CD4-positive, alpha-beta T cell (primary cell): ENCODE data around the gene ZNF831. TPM values are rescaled to one million over a fixed set of nuclear protein-coding genes. Genes with fewer than 3 reads are reported as not detected.

Experiments used
- ATAC-seq: fragments of 200-7000 bp; cut with Tn5 transposase; one replicate; pipeline ENCODE4 v1.10.0; 2022; ENCODE audit warnings: mild to moderate bottlenecking; ENCODE audit not compliant: poor library complexity
- CTCF ChIA-PET: fragments of 350-600 bp; sonication (Branson Sonifier 250); formaldehyde crosslinking; loops from one replicate; lab custom pipeline; 2021; ENCODE audit warnings: antibody characterized with exemption, inconsistent platforms; lab: Charles Lee
- POLR2A ChIA-PET: fragments of 350-600 bp; sonication (Branson Sonifier 250); formaldehyde crosslinking; loops from one replicate; lab custom pipeline; 2021; ENCODE audit warnings: antibody characterized with exemption, inconsistent platforms; lab: Charles Lee
- DNase-seq, 14 experiments: peaks; one replicate each; pipeline ENCODE4 v3.0.0-alpha.2; 2013 to 2020; ENCODE audit warnings: mixed read lengths in 2 of 14
- H3K27ac ChIP-seq, 2 donors: one replicate each; pipeline versions ENCODE4 v1.5.1 to v1.7.0; 2013; ENCODE audit warnings: low read length in 2 of 2, low read depth in 1 of 2, mild to moderate bottlenecking in 1 of 2
- H3K27me3 ChIP-seq, 2 experiments: 1 replicate in 1 of 2; 2 replicates in 1 of 2; pipeline versions ENCODE4 v1.6.1 to v1.7.0; 2013; ENCODE audit warnings: low read length in 2 of 2, control low read depth in 1 of 2, mild to moderate bottlenecking in 1 of 2, moderate library complexity in 1 of 2; ENCODE audit not compliant: insufficient read depth in 2 of 2, control insufficient read depth in 1 of 2
- H3K36me3 ChIP-seq: one replicate; pipeline ENCODE4 v1.6.1; 2013; ENCODE audit warnings: low read length, control low read depth; ENCODE audit not compliant: insufficient read depth
- H3K4me1 ChIP-seq: one replicate; pipeline ENCODE4 v1.6.1; 2013; ENCODE audit warnings: low read length, control low read depth; ENCODE audit not compliant: insufficient read depth
- H3K4me3 ChIP-seq: one replicate; pipeline ENCODE4 v1.5.1; 2013; ENCODE audit warnings: mild to moderate bottlenecking, low read length, moderate library complexity
- H3K9me3 ChIP-seq, 2 experiments: 1 replicate in 1 of 2; 2 replicates in 1 of 2; pipeline versions ENCODE4 v1.6.1 to v1.7.0; 2013; ENCODE audit warnings: low read length in 2 of 2, mild to moderate bottlenecking in 2 of 2, control low read depth in 1 of 2, moderate library complexity in 1 of 2; ENCODE audit not compliant: control insufficient read depth in 1 of 2, insufficient read depth in 1 of 2
- H3K27ac Mint-ChIP-seq: one replicate; pipeline ENCODE4 v1.8.0; 2020; ENCODE audit warnings: mixed read lengths
- H3K27me3 Mint-ChIP-seq: one replicate; pipeline ENCODE4 v1.8.0; 2021; ENCODE audit warnings: mixed read lengths
- H3K36me3 Mint-ChIP-seq: one replicate; pipeline ENCODE4 v1.8.0; 2021; ENCODE audit warnings: low read depth, mixed read lengths
- H3K4me1 Mint-ChIP-seq: one replicate; pipeline ENCODE4 v1.8.0; 2021; ENCODE audit warnings: low read depth, mixed read lengths
- H3K4me3 Mint-ChIP-seq: one replicate; pipeline ENCODE4 v1.8.0; 2020; ENCODE audit warnings: mild to moderate bottlenecking, mixed read lengths
- H3K9me3 Mint-ChIP-seq: one replicate; pipeline ENCODE4 v1.8.0; 2020; ENCODE audit warnings: mixed read lengths
- CTCF ChIP-seq: fragments of 200-600 bp; IDR thresholded peaks from one replicate; pipeline ENCODE4 v1.8.0; 2022; ENCODE audit warnings: antibody characterized with exemption, mild to moderate bottlenecking
- intact Hi-C, 2 experiments: fragments of 100-400 bp; cut with DNase I in 1 of 2; cut with micrococcal nuclease in 1 of 2; formaldehyde crosslinking; loops; one replicate each; pipeline versions ENCODE4 v1.15.1 to v1.9.0; 2023 to 2025; cut with DNase I, micrococcal nuclease
- total RNA-seq, 174 experiments: library from RNA in 2 of 174; stranded (reverse) in 2 of 174; gene quantifications; one replicate each; pipeline ENCODE4 v1.2.3 and lab custom pipeline; 2021 to 2026

The ZNF831 gene
- total RNA-seq, 2 experiments from 2014 or later: 24.9 to 25.9 TPM

- no peak for ATAC-seq
- Histone ChIP-seq H3K4me3 (no peak overlapping the region), H3K36me3 (peaks cover 56% of the 10 kb centered on the region), H3K9me3 (no peaks in the 10 kb centered on the region), H3K4me1 (peaks cover 83% of the 10 kb centered on the region), H3K27ac (no peak overlapping the region), H3K27me3 (no peaks in the 10 kb centered on the region)
- ChIA-PET CTCF (interaction anchor here (2.6 kb wide), 1 partner anchor 86 kb away, joined by 11 read pairs; no protein-coding TSS in a partner anchor), POLR2A (interaction anchor here (1.9 to 4.7 kb wide), 3 partner anchors 9 to 51 kb away, joined by 7 to 30 read pairs (median 7); no protein-coding TSS in a partner anchor)
- Mint-ChIP-seq H3K4me1 (peaks cover 95% of the 10 kb centered on the region), H3K4me3 (peak overlapping the region; percentile 49), H3K36me3 (peaks cover 83% of the 10 kb centered on the region), H3K9me3 (no peaks in the 10 kb centered on the region), H3K27ac (peak overlapping the region; percentile 95), H3K27me3 (no peaks in the 10 kb centered on the region)
- DNase-seq: no peak
- intact Hi-C loops: loop anchor here in 1 of 2 experiments (5.0 kb wide), 1 partner anchor 33 kb away; no protein-coding TSS in a partner anchor
- TF ChIP-seq CTCF: no peak
Measured at GRCh38 chr20:59173938-59174491, 10.4 kb downstream of the ZNF831 start.

- Mint-ChIP-seq H3K36me3 (peaks cover 88% of the 10 kb centered on the region), H3K4me1 (peaks cover 96% of the 10 kb centered on the region), H3K27me3 (no peaks in the 10 kb centered on the region), H3K27ac (peak overlapping the region; percentile 95), H3K4me3 (peak overlapping the region; percentile 52), H3K9me3 (no peaks in the 10 kb centered on the region)
- H3K27ac ChIP-seq: no peak overlapping the region
- H3K9me3 ChIP-seq: no peaks in the 10 kb centered on the region
- DNase-seq (peak in 4 of 14 experiments; percentile 24 to 58 (median 43)), ATAC-seq (peak; percentile 50)
- intact Hi-C loops: no loop called here
- H3K27me3 ChIP-seq: no peaks in the 10 kb centered on the region
- TF ChIP-seq CTCF: no peak
- H3K4me3 ChIP-seq: no peak overlapping the region
- ChIA-PET POLR2A (interaction anchor here (0.6 to 4.7 kb wide), 7 partner anchors 10 to 88 kb away, joined by 3 to 30 read pairs (median 4); partner anchors contain the start of gene ZNF831), CTCF (interaction anchor here (0.9 to 2.6 kb wide), 4 partner anchors 14 to 92 kb away, joined by 3 to 11 read pairs (median 4); no protein-coding TSS in a partner anchor)
- H3K36me3 ChIP-seq: peaks cover 60% of the 10 kb centered on the region
- peaks cover 86% of the 10 kb centered on the region for H3K4me1 ChIP-seq
Measured at GRCh38 chr20:59175002-59175401, 11.4 kb downstream of the ZNF831 start.

GRCh38 chr20:59175861-59176260, 12.2 kb downstream of the ZNF831 start:
- H3K4me1 ChIP-seq: peaks cover 79% of the 10 kb centered on the region
- peaks cover 87% of the 10 kb centered on the region for H3K36me3 Mint-ChIP-seq
- intact Hi-C loops: loop anchor here in 1 of 2 experiments (2.0 kb wide), 1 partner anchor 13 kb away; the partner anchor contains the start of gene ZNF831

More at GRCh38 chr20:59175861-59176260, 12.2 kb downstream of the ZNF831 start:
- Histone ChIP-seq H3K27me3 (no peaks in the 10 kb centered on the region), H3K27ac (peak overlapping the region in 1 of 2 donors; percentile 6), H3K9me3 (no peaks in the 10 kb centered on the region), H3K36me3 (peaks cover 52% of the 10 kb centered on the region), H3K4me3 (no peak overlapping the region)
- peak overlapping the region; percentile 52 for H3K4me3 Mint-ChIP-seq
- peaks cover 92% of the 10 kb centered on the region for H3K4me1 Mint-ChIP-seq
- no peaks in the 10 kb centered on the region for H3K27me3 Mint-ChIP-seq
- DNase-seq (no peak), ATAC-seq (no peak)
- peak overlapping the region; percentile 95 for H3K27ac Mint-ChIP-seq
- POLR2A ChIA-PET: interaction anchor here (0.6 to 4.7 kb wide), 3 partner anchors 12 to 53 kb away, joined by 3 to 30 read pairs (median 7); partner anchors contain the start of gene ZNF831
- no peak for TF ChIP-seq CTCF
- CTCF ChIA-PET: interaction anchor here (0.9 to 1.4 kb wide), 3 partner anchors 15 to 93 kb away, joined by 3 to 4 read pairs (median 4); no protein-coding TSS in a partner anchor
- no peaks in the 10 kb centered on the region for H3K9me3 Mint-ChIP-seq
